CD4-positive, CD25-positive, alpha-beta regulatory T cell (primary cell): ENCODE measurements around the gene MS4A5. TPM values are rescaled to one million over a fixed set of nuclear protein-coding genes. Genes with fewer than 3 reads are reported as not detected.

ENCODE experiments used
- ATAC-seq, 2 donors: fragments of 150-1000 bp; cut with Tn5 transposase; one replicate each; pipeline ENCODE4 v1.10.0; 2021; ENCODE audit warnings: low read depth in 2 of 2, moderate number of reproducible peaks in 2 of 2, moderate library complexity in 1 of 2
- DNase-seq, 3 donors: peaks; one replicate each; pipeline versions ENCODE4 v3.0.0 to v3.0.0-alpha.2; 2012 to 2022; ENCODE audit warnings: mixed read lengths in 1 of 3
- H3K27ac ChIP-seq: one replicate; pipeline ENCODE4 v1.7.0; 2013; ENCODE audit warnings: mild to moderate bottlenecking, low read length; ENCODE audit not compliant: insufficient read depth, poor library complexity, severe bottlenecking
- H3K27me3 ChIP-seq: one replicate; pipeline ENCODE4 v1.7.0; 2013; ENCODE audit warnings: low read length; ENCODE audit not compliant: control insufficient read depth, insufficient read depth
- H3K36me3 ChIP-seq: one replicate; pipeline ENCODE4 v1.7.0; 2013; ENCODE audit warnings: mild to moderate bottlenecking, low read length, moderate library complexity; ENCODE audit not compliant: control insufficient read depth, insufficient read depth
- H3K4me1 ChIP-seq: 2 replicates; pipeline ENCODE4 v1.7.0; 2013; ENCODE audit warnings: mild to moderate bottlenecking, low read length; ENCODE audit not compliant: insufficient read depth, control insufficient read depth, poor library complexity, severe bottlenecking
- H3K4me3 ChIP-seq: one replicate; pipeline ENCODE4 v1.7.0; 2013; ENCODE audit warnings: low read depth, mild to moderate bottlenecking, low read length, moderate library complexity
- H3K9me3 ChIP-seq, 2 experiments: 1 replicate in 1 of 2; 2 replicates in 1 of 2; pipeline ENCODE4 v1.7.0; 2013; ENCODE audit warnings: low read length in 2 of 2, mild to moderate bottlenecking in 1 of 2, moderate library complexity in 1 of 2; ENCODE audit not compliant: control insufficient read depth in 2 of 2
- H3K27ac Mint-ChIP-seq, 3 donors: one replicate each; pipeline ENCODE4 v1.8.0; 2020 to 2022; ENCODE audit warnings: mild to moderate bottlenecking in 3 of 3, mixed read lengths in 3 of 3, moderate library complexity in 2 of 3
- H3K27me3 Mint-ChIP-seq: one replicate; pipeline ENCODE4 v1.8.0; 2022; ENCODE audit warnings: mild to moderate bottlenecking, mixed read lengths
- H3K36me3 Mint-ChIP-seq: one replicate; pipeline ENCODE4 v1.8.0; 2020; ENCODE audit warnings: mixed read lengths
- H3K4me1 Mint-ChIP-seq, 4 donors: one replicate each; pipeline ENCODE4 v1.8.0; 2020 to 2022; ENCODE audit warnings: mixed read lengths in 4 of 4, mild to moderate bottlenecking in 1 of 4
- H3K4me3 Mint-ChIP-seq, 4 donors: one replicate each; pipeline ENCODE4 v1.8.0; 2020 to 2022; ENCODE audit warnings: mild to moderate bottlenecking in 4 of 4, mixed read lengths in 4 of 4, moderate library complexity in 3 of 4
- H3K9me3 Mint-ChIP-seq, 7 donors: one replicate each; pipeline ENCODE4 v1.8.0; 2020 to 2022; ENCODE audit warnings: mixed read lengths in 7 of 7, mild to moderate bottlenecking in 3 of 7, moderate library complexity in 2 of 7
- polyA plus RNA-seq, 4 donors: library from polyadenylated mRNA; unstranded; fragments of 300-500 nt; fragmentation: Illumina TruSeq; gene quantifications; one replicate each; pipeline ENCODE4 v1.2.3, GENCODE V29; 2021
- total RNA-seq: library from RNA; stranded (reverse); gene quantifications from one replicate; pipeline ENCODE4 v1.2.3, GENCODE V29; 2022

MS4A5 gene
- total and polyA plus RNA-seq, 5 donors from 2014 or later: not detected

DNA sequence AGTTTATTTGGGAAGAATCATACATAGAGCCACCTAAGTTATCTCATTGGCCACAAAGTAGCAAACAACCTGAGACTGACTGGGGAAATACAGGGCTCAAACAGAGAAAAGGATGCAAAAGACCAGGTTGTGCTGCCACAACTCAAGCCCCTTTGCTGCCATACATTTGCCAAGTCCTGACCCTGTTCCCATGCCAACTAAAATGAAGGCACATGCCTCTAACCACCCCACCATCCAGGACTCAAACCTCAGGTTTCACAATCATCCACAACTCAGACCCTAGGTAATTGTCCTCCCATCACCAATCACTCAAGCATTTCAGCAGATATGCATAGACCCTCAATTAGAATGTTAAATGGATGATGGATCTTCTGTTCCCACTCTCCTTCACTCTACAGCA is 24.8 kb downstream of the MS4A5 start:
- no peaks in the 10 kb centered on the region for H3K9me3 ChIP-seq
- Mint-ChIP-seq H3K4me3 (no peak overlapping the region), H3K4me1 (peaks cover 0 to 18% (median 1%) of the 10 kb centered on the region in 4 donors), H3K36me3 (no peaks in the 10 kb centered on the region), H3K27ac (no peak overlapping the region), H3K27me3 (peaks cover 17% of the 10 kb centered on the region), H3K9me3 (peaks cover 0 to 7% (median 0%) of the 10 kb centered on the region in 7 donors)
- no peaks in the 10 kb centered on the region for H3K36me3 ChIP-seq
- H3K27ac ChIP-seq: no peak overlapping the region
- no peak overlapping the region for H3K4me3 ChIP-seq
- DNase-seq (no peak), ATAC-seq (no peak)
- H3K27me3 ChIP-seq: peaks cover 5% of the 10 kb centered on the region
- H3K4me1 ChIP-seq: no peaks in the 10 kb centered on the region

DNA sequence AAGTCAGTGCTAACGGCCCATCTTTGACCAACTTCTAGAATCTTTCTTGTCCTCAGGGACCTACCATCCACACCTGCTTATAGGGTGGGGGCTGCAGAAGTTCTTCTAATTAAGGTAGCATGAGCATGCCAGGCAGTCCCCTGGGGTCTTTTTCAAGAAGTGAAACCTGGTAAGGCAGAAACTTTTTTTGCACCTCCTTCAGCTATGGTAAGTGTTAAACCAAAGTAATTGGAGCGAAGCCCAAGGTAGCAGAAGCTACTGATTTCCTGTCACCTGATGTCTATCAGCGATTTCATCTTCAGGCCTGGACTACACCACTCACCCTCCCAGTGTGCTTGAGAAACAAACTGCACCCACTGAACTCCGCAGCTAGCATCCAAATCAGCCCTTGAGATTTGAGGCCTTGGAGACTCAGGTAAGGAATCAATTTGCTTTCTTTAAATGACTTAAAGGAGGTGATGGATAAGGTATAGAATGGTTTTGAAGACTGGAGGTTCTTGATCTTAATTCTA is 26.2 kb downstream of the MS4A5 start, which contains the start of gene MS4A1:
Gene MS4A1 (plus strand): TSS at position 317 of the 512 bp plus-strand sequence. CDS start 6,528 bp downstream, outside the sequence.
- H3K36me3 ChIP-seq: no peaks in the 10 kb centered on the region
- H3K27ac ChIP-seq: no peak within 1 kb of the TSS
- H3K27me3 ChIP-seq: peaks cover 5% of the 10 kb centered on the region
- DNase-seq: peak in 1 of 3 donors; percentile 5
- Mint-ChIP-seq H3K4me3 (peak within 1 kb of the TSS in 1 of 4 donors; percentile 52), H3K27ac (peak within 1 kb of the TSS in 1 of 3 donors; percentile 54), H3K27me3 (peaks cover 18% of the 10 kb centered on the region), H3K9me3 (peaks cover 0 to 5% (median 0%) of the 10 kb centered on the region in 7 donors), H3K4me1 (peaks cover 0 to 18% (median 1%) of the 10 kb centered on the region in 4 donors), H3K36me3 (no peaks in the 10 kb centered on the region)
- H3K4me3 ChIP-seq: no peak within 1 kb of the TSS
- no peaks in the 10 kb centered on the region for H3K4me1 ChIP-seq
- H3K9me3 ChIP-seq: no peaks in the 10 kb centered on the region
- peak; percentile 45 to 70 for ATAC-seq

DNA sequence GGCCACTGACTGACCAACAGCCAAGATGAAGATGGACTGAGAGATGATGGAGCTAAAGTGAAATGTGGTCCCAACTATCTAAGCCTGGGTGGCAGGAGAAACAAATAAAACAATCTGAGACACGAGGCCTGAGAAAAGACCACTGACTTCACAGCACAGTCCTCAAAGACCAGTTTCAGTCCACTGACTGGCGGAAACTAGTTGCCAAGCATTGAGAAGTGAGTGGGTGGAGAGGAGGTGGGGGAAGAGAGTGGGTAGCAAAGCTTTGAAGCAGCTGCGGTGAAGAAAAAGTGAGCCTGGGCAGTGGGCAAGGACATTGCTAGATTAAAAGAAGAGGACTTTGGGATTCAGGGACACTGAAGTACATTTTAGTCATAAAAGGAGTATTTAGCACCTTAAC is 28.2 kb downstream of the MS4A5 start:
- Histone ChIP-seq H3K27me3 (peaks cover 5% of the 10 kb centered on the region), H3K4me1 (no peaks in the 10 kb centered on the region), H3K36me3 (no peaks in the 10 kb centered on the region), H3K9me3 (no peaks in the 10 kb centered on the region), H3K27ac (no peak overlapping the region), H3K4me3 (no peak overlapping the region)
- Mint-ChIP-seq H3K27ac (peak overlapping the region in 1 of 3 donors; percentile 58), H3K9me3 (peaks cover 0 to 5% (median 0%) of the 10 kb centered on the region in 7 donors), H3K4me1 (peaks cover 0 to 18% (median 1%) of the 10 kb centered on the region in 4 donors), H3K27me3 (peaks cover 18% of the 10 kb centered on the region), H3K4me3 (no peak overlapping the region), H3K36me3 (no peaks in the 10 kb centered on the region)
- DNase-seq: no peak
- no peak for ATAC-seq

DNA sequence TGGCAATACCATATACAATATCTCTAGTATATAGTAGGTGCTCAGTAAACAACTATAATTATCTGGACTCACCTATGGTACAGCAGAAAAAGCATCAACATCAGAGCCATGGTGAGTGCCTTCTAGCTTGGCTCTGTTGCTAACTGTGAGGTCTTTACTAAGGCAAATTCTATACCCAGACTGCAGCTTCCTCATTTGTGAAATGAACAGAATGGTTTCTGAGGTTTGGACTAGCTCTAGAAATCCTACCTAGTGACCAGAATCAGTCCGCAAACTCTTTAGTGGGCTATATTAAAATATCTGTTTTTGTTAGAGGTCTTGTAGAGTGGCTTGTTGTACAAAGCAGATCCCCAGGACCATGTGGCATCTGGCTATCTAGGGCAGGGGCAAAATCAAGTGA is 30.0 kb downstream of the MS4A5 start:
- ATAC-seq: no peak

DNA sequence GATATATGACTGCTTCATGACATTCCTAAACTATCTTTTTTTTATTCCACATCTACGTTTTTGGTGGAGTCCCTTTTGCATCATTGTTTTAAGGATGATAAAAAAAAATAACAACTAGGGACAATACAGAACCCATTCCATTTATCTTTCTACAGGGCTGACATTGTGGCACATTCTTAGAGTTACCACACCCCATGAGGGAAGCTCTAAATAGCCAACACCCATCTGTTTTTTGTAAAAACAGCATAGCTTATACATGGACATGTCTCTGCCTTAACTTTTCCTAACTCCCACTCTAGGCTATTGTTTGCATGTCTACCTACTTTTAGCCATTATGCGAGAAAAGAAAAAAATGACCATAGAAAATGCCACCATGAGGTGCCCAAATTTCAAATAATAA is 39.5 kb downstream of the MS4A5 start:
- peaks cover 13% of the 10 kb centered on the region for H3K27me3 Mint-ChIP-seq

More for the DNA sequence above, 30.0 kb downstream of the MS4A5 start:
- no peak for DNase-seq
- peaks cover 1% of the 10 kb centered on the region for H3K27me3 ChIP-seq
- Mint-ChIP-seq H3K27ac (no peak overlapping the region), H3K4me1 (peaks cover 0 to 18% (median 1%) of the 10 kb centered on the region in 4 donors), H3K27me3 (peaks cover 14% of the 10 kb centered on the region), H3K36me3 (no peaks in the 10 kb centered on the region), H3K4me3 (no peak overlapping the region), H3K9me3 (peaks cover 0 to 5% (median 0%) of the 10 kb centered on the region in 7 donors)
- no peaks in the 10 kb centered on the region for H3K9me3 ChIP-seq
- no peak overlapping the region for H3K4me3 ChIP-seq
- no peaks in the 10 kb centered on the region for H3K4me1 ChIP-seq
- H3K36me3 ChIP-seq: no peaks in the 10 kb centered on the region
- H3K27ac ChIP-seq: no peak overlapping the region

DNA sequence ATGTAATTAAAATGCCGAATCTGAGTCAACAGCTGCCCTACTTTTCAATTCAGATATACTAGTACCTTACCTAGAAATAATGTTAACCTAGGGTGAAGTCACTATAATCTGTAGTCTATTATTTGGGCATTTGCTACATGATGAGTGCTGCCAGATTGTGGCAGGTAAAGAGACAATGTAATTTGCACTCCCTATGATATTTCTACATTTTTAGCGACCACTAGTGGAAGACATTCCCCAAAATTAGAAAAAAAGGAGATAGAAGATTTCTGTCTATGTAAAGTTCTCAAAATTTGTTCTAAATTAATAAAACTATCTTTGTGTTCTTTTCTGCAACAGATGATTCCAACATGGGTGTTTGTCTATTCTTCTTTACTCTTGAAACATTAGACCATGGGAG is 40.4 kb downstream of the MS4A5 start:
- Mint-ChIP-seq H3K4me1 (no peaks in the 10 kb centered on the region), H3K36me3 (no peaks in the 10 kb centered on the region)
- H3K27ac ChIP-seq: no peak overlapping the region

More for the DNA sequence above, 39.5 kb downstream of the MS4A5 start:
- Mint-ChIP-seq H3K36me3 (no peaks in the 10 kb centered on the region), H3K4me1 (no peaks in the 10 kb centered on the region), H3K9me3 (no peaks in the 10 kb centered on the region), H3K4me3 (no peak overlapping the region), H3K27ac (no peak overlapping the region)
- no peak overlapping the region for H3K27ac ChIP-seq
- peaks cover 5% of the 10 kb centered on the region for H3K27me3 ChIP-seq
- no peaks in the 10 kb centered on the region for H3K36me3 ChIP-seq
- no peaks in the 10 kb centered on the region for H3K4me1 ChIP-seq
- no peaks in the 10 kb centered on the region for H3K9me3 ChIP-seq
- ATAC-seq (no peak), DNase-seq (no peak)
- H3K4me3 ChIP-seq: no peak overlapping the region

DNA sequence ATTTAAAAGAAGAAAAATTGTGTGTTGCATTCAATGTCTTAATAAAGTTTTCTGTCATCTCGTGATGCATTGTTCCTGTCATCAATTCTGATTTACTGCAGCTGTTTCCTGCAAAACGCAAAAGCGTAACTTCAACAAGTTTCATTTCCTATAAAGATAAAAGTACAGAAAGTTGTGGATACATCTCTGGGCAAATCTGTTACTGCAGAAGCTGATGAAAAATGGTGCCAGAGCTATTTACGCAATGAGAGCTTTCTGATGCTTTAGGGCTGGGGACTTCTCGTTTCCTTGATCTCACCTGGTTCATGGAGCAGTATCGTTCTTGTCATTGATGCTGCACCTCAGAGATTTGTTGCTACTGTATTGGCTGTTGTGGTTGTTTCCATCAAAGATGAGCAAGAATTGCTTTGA is 47.7 kb downstream of the MS4A5 start:
- ATAC-seq (no peak), DNase-seq (no peak)
- Mint-ChIP-seq H3K9me3 (peaks cover 0 to 2% (median 0%) of the 10 kb centered on the region in 7 donors), H3K27me3 (peaks cover 14% of the 10 kb centered on the region), H3K27ac (no peak overlapping the region), H3K36me3 (no peaks in the 10 kb centered on the region), H3K4me1 (no peaks in the 10 kb centered on the region), H3K4me3 (no peak overlapping the region)
- Histone ChIP-seq H3K27ac (no peak overlapping the region), H3K9me3 (no peaks in the 10 kb centered on the region), H3K4me3 (no peak overlapping the region), H3K4me1 (no peaks in the 10 kb centered on the region), H3K36me3 (no peaks in the 10 kb centered on the region), H3K27me3 (no peaks in the 10 kb centered on the region)

More for the DNA sequence above, 40.4 kb downstream of the MS4A5 start:
- Mint-ChIP-seq H3K9me3 (no peaks in the 10 kb centered on the region), H3K27ac (no peak overlapping the region), H3K4me3 (no peak overlapping the region), H3K27me3 (peaks cover 9% of the 10 kb centered on the region)
- DNase-seq (no peak), ATAC-seq (no peak)
- no peaks in the 10 kb centered on the region for H3K4me1 ChIP-seq
- peaks cover 5% of the 10 kb centered on the region for H3K27me3 ChIP-seq
- H3K36me3 ChIP-seq: no peaks in the 10 kb centered on the region
- H3K4me3 ChIP-seq: no peak overlapping the region
- no peaks in the 10 kb centered on the region for H3K9me3 ChIP-seq

DNA sequence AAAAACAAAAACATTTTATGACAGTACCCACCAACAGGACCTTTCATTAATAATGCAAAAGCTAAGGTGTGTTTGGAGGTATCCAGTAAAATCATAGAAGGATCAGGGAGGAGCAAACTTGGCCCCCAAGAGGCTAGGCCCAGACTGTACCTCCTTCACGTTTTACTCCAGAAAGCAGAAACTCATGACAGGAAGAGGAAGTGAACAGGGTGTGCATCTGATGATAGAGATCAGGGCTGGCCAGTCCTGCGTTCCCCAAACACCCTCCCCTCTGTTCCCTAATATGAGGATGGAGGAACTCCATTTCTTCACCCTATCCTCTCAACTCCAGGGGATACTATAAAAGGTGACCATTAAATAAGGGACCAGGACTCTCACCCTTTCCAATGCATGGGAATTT is 53.0 kb downstream of the MS4A5 start:
- H3K36me3 ChIP-seq: no peaks in the 10 kb centered on the region
- H3K4me3 ChIP-seq: no peak overlapping the region
- Mint-ChIP-seq H3K9me3 (peaks cover 0 to 5% (median 0%) of the 10 kb centered on the region in 7 donors), H3K27ac (no peak overlapping the region), H3K36me3 (no peaks in the 10 kb centered on the region), H3K4me1 (peaks cover 0 to 14% (median 1%) of the 10 kb centered on the region in 4 donors), H3K27me3 (peaks cover 8% of the 10 kb centered on the region), H3K4me3 (no peak overlapping the region)
- H3K27ac ChIP-seq: no peak overlapping the region
- no peaks in the 10 kb centered on the region for H3K4me1 ChIP-seq
- ATAC-seq (no peak), DNase-seq (peak in 1 of 3 donors; percentile 24)
- no peaks in the 10 kb centered on the region for H3K9me3 ChIP-seq
- no peaks in the 10 kb centered on the region for H3K27me3 ChIP-seq
